GM06990 (cell line): ENCODE measurements around the gene ABHD12.

ENCODE experiments used
- DNase-seq: peaks from one replicate; pipeline ENCODE4 v3.0.0-alpha.2; 2011; ENCODE audit not compliant: insufficient read length; ENCODE audit errors: extremely low read depth
- H3K27me3 ChIP-seq: replicated peaks from 2 replicates; pipeline ENCODE4 v1.6.0; 2011; ENCODE audit warnings: low read length; ENCODE audit not compliant: control insufficient read depth, insufficient read depth
- H3K36me3 ChIP-seq: 2 replicates; pipeline ENCODE4 v1.5.1; 2011; ENCODE audit warnings: low read length; ENCODE audit not compliant: control insufficient read depth, insufficient read depth
- H3K4me3 ChIP-seq: replicated peaks from 2 replicates; pipeline ENCODE4 v1.5.1; 2011; ENCODE audit warnings: low read depth, mild to moderate bottlenecking, control low read depth, low read length
- TF ChIP-seq, protein P1 (sequence below): IDR thresholded peaks from 2 replicates; pipeline ENCODE4 v1.5.1; 2011; ENCODE audit warnings: low read length, control low read depth, mild to moderate bottlenecking, inconsistent platforms; ENCODE audit not compliant: insufficient read depth, poor library complexity, severe bottlenecking

ABHD12 gene

DNA sequence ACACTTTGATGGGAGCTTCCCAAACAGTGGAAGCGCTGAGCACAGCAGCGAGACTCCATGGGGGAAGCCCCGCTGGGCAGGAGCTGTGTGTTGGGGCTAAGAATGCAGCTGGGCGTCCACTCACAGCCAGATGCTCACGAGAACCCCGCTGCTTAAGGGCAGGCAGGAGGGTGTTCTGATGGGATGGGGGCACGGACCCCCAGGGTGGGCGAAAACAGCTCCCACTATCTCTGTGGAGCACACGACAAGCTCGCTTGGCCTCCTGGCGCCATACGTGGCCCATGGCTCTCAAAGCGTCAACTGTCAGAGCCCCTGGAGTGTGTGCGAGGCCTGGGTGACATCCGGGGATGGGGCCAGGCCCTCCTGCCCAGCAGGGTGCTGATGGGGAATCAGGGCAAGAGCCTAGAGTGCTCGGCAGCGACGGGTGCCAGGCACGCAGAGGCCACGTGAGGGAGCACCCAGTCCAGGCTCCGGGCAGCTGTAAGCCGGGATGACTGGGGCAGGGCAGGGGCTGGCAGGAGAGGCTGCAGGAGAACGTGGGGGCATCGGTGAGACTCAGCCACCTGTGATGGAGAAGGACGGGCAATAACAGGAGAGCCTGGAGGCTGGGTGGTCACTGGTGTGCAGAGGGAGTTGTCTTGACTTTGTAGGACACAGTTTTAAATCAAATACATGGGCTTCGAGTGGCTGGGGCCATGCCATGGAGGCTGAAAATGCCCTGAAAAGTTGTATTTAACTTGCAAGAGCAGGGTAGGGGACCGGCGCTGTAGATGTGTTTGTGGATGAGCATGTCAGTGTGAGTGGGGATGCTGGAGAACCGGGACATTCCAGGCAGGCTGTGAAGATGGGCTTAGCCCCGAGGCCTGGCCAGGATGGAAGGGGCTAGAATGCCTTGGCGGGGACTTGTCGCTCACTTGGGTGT, 115.5 kb downstream of the ABHD12 start:
- Histone ChIP-seq H3K27me3 (no peaks in the 10 kb centered on the region), H3K36me3 (peaks cover 30% of the 10 kb centered on the region), H3K4me3 (no peak overlapping the region)
- no peak for DNase-seq
- TF ChIP-seq, protein P1, sequence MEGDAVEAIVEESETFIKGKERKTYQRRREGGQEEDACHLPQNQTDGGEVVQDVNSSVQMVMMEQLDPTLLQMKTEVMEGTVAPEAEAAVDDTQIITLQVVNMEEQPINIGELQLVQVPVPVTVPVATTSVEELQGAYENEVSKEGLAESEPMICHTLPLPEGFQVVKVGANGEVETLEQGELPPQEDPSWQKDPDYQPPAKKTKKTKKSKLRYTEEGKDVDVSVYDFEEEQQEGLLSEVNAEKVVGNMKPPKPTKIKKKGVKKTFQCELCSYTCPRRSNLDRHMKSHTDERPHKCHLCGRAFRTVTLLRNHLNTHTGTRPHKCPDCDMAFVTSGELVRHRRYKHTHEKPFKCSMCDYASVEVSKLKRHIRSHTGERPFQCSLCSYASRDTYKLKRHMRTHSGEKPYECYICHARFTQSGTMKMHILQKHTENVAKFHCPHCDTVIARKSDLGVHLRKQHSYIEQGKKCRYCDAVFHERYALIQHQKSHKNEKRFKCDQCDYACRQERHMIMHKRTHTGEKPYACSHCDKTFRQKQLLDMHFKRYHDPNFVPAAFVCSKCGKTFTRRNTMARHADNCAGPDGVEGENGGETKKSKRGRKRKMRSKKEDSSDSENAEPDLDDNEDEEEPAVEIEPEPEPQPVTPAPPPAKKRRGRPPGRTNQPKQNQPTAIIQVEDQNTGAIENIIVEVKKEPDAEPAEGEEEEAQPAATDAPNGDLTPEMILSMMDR = no peak

DNA sequence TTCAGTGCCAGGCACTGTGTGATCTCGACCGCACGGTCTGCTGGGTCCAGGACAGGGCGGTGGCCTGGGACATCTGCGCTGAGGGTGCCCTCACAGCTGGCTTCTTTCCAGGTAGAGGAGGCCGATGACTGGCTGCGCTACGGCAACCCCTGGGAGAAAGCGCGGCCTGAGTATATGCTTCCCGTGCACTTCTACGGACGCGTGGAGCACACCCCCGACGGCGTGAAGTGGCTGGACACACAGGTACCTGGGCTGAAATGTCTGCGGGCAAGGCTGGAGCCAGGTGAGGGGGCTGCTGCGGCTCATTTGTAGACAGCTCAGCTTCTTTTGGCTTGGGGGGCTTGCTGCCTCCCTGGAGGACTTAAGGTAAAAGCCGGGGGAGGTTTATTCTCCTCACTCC, 116.2 kb downstream of the ABHD12 start:
- Histone ChIP-seq H3K27me3 (no peaks in the 10 kb centered on the region), H3K4me3 (no peak overlapping the region), H3K36me3 (peaks cover 30% of the 10 kb centered on the region)
- DNase-seq = no peak
- TF ChIP-seq, protein P1 = no peak

DNA sequence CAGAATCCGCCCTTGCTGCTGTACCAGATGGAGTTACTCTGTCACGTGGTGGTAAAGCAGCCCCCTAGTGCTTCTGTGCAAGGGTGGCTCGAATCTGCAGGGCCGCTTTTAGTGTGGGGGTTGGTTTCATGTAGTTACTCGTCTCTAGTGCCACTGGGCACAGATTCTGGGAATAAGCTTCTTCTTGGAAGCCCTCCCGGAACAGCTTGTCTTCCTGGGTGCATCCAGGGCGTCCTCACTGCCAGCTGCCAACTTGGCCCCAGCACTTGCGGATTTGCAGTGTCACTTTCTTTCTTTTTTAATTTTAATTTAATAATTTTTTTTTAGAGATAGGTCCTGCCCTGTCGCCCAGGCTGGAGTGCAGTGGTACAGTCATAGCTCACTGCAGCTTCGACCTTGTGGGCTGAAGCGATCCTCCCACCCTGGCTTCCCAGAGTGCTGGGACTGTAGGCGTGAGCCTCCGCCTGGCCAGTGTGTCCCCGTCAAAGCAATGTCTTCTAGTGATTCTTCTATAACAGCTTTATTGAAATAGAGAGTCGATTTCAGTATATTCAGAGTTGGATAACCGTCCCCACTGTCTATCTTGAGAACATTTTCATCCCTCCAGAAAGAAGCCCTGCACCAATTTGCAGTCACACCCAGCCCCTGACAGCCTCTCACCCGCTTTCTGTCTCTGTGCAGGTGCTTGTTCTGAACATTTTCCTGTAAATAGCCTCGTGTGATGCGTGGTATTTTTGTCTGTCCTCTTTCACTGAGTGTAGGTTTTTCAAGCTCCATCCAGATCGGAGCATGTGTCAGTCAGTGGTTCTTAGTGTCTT, 116.9 kb downstream of the ABHD12 start:
- no peak for DNase-seq
- TF ChIP-seq, protein P1 = no peak
- peaks cover 34% of the 10 kb centered on the region for H3K36me3 ChIP-seq
- no peaks in the 10 kb centered on the region for H3K27me3 ChIP-seq
- no peak overlapping the region for H3K4me3 ChIP-seq

DNA sequence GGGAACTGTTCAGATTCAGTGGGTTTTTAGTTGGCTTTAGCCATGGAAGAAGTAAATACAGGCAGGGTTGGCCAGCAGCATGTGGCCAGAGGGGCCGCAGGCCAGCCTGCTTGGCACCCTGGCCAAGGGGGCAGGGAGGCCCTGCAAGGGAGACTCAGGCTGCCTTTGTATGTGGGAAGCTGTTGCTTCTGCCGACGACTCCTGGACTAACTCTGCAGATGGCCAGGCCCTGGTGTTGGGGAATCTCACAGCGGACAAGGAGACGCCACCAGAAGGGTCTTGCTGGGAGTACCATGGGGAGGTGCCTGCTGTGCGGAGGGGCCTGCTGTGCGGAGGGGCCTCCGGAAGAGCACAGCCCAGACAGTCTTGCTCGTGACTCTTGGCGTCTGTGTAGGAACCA, 117.6 kb downstream of the ABHD12 start:
- Histone ChIP-seq H3K4me3 (no peak overlapping the region), H3K27me3 (no peaks in the 10 kb centered on the region), H3K36me3 (peaks cover 29% of the 10 kb centered on the region)
- no peak for DNase-seq
- TF ChIP-seq, protein P1 = no peak

DNA sequence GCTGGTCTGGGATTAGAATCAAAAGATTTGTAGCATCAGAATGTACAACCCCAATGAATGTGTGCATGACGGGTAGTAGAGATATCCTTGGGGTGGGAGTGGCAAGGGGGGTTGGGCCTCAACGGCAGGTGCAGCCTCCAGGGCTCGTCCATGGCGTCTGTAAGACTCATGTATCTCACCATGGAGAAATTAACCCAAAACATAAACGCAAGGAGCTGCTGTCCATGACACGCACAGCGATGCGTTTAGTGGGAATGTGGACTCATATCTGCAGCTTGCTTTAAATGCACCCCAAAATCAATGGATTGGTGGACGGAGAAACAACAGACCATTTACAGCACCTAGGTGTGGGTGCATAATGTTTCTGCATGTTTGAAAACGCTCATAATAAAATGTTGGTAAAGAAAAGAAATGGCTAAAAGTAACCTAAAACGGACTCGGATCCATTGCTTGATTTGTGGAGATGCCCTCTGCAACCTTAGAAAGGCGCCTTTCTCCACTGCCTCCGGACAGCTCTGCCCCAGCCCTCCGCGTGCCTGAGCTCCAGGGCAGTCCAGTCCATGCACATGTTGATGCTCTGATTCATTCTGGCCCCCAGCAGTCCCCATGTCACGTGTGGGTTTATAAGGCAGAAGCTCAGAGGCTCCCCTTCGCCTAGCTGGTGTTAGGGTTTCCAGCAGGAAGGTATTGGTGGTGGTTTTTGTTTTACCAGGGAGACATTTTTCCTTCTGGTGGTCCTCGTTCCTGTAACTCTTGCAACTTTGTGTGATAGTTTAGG, 118.2 kb downstream of the ABHD12 start:
- DNase-seq = no peak
- H3K27me3 ChIP-seq = no peaks in the 10 kb centered on the region
- TF ChIP-seq, protein P1 = no peak
- no peak overlapping the region for H3K4me3 ChIP-seq
- peaks cover 26% of the 10 kb centered on the region for H3K36me3 ChIP-seq
